ENCODE data around the gene CDX1. TPM values are rescaled to one million over a fixed set of nuclear protein-coding genes. Genes with fewer than 3 reads are reported as not detected.

CDX1 gene
- total RNA-seq, 2 experiments from 2014 or later, result not detected

GRCh38 chr5:150137997-150138396, 28.6 kb upstream of the CDX1 start:
- Mint-ChIP-seq H3K4me1 (ENCODE audit: low read depth) (no peaks in the 10 kb centered on the region), H3K4me3 (no peak overlapping the region), H3K27me3 (no peaks in the 10 kb centered on the region), H3K27ac (no peak overlapping the region), H3K9me3 (no peaks in the 10 kb centered on the region), H3K36me3 (ENCODE audit: low read depth) (no peaks in the 10 kb centered on the region)
- DNase-seq, result no peak
- POLR2A ChIA-PET, result no interaction called here
- ATAC-seq, result no peak
- intact Hi-C loops (cut with micrococcal nuclease), result no loop called here
- CTCF ChIA-PET, result interaction anchor here (1.0 kb wide), 1 partner anchor 12 kb away, joined by 3 read pairs; no protein-coding TSS in a partner anchor
- TF ChIP-seq, protein P1, sequence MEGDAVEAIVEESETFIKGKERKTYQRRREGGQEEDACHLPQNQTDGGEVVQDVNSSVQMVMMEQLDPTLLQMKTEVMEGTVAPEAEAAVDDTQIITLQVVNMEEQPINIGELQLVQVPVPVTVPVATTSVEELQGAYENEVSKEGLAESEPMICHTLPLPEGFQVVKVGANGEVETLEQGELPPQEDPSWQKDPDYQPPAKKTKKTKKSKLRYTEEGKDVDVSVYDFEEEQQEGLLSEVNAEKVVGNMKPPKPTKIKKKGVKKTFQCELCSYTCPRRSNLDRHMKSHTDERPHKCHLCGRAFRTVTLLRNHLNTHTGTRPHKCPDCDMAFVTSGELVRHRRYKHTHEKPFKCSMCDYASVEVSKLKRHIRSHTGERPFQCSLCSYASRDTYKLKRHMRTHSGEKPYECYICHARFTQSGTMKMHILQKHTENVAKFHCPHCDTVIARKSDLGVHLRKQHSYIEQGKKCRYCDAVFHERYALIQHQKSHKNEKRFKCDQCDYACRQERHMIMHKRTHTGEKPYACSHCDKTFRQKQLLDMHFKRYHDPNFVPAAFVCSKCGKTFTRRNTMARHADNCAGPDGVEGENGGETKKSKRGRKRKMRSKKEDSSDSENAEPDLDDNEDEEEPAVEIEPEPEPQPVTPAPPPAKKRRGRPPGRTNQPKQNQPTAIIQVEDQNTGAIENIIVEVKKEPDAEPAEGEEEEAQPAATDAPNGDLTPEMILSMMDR (IDR thresholded peaks at IDR 0.05), result no peak

GRCh38 chr5:150138551-150139265, 27.9 kb upstream of the CDX1 start:
- DNase-seq, result no peak
- H3K27ac Mint-ChIP-seq, result no peak overlapping the region
- no peak overlapping the region for H3K4me3 Mint-ChIP-seq
- H3K4me1 Mint-ChIP-seq (ENCODE audit: low read depth), result no peaks in the 10 kb centered on the region
- TF ChIP-seq, protein P1 (IDR thresholded peaks at IDR 0.05), result no peak
- H3K36me3 Mint-ChIP-seq (ENCODE audit: low read depth), result no peaks in the 10 kb centered on the region
- CTCF ChIA-PET, result interaction anchor here (1.0 kb wide), 1 partner anchor 13 kb away, joined by 3 read pairs; no protein-coding TSS in a partner anchor
- no peaks in the 10 kb centered on the region for H3K27me3 Mint-ChIP-seq
- intact Hi-C loops (cut with micrococcal nuclease), result no loop called here
- H3K9me3 Mint-ChIP-seq, result no peaks in the 10 kb centered on the region
- ATAC-seq, result no peak
- POLR2A ChIA-PET, result no interaction called here

DNA sequence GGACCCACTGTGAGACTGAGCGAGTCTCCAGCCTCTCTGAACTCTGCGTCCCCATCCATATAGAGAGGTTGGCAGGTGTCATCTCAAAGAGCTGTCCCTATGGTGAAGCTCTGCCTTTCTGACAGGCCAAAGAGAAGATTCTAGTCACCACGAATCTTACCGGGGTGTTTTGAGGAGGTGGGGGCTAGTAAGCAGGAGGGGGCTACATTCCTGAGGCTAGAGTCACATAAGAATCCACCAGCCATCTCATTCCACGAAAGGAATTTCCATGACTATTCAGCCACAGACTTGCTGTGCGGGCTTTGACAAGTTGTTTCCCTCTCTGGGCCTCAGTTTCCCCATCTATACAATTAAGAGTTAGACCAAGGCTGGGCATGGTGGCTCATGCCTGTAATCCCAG, 27.2 kb upstream of the CDX1 start:
- Mint-ChIP-seq H3K36me3 (ENCODE audit: low read depth) (no peaks in the 10 kb centered on the region), H3K27me3 (no peaks in the 10 kb centered on the region), H3K4me1 (ENCODE audit: low read depth) (no peaks in the 10 kb centered on the region), H3K4me3 (no peak overlapping the region), H3K9me3 (no peaks in the 10 kb centered on the region), H3K27ac (no peak overlapping the region)
- DNase-seq, result no peak
- TF ChIP-seq, protein P1 (IDR thresholded peaks at IDR 0.05), result no peak
- ChIA-PET CTCF (no interaction called here), POLR2A (no interaction called here)
- intact Hi-C loops (cut with micrococcal nuclease), result no loop called here
- ATAC-seq, result no peak

- Mint-ChIP-seq H3K27ac (no peak overlapping the region), H3K4me1 (ENCODE audit: low read depth) (no peaks in the 10 kb centered on the region), H3K4me3 (no peak overlapping the region), H3K36me3 (ENCODE audit: low read depth) (no peaks in the 10 kb centered on the region), H3K9me3 (no peaks in the 10 kb centered on the region), H3K27me3 (no peaks in the 10 kb centered on the region)
- DNase-seq (no peak), ATAC-seq (no peak)
- intact Hi-C loops (cut with micrococcal nuclease), result no loop called here
- POLR2A ChIA-PET, result no interaction called here
- CTCF ChIA-PET, result no interaction called here
- TF ChIP-seq, protein P1 (IDR thresholded peaks at IDR 0.05), result no peak
Measured at GRCh38 chr5:150140830-150141229, 25.7 kb upstream of the CDX1 start.

DNA sequence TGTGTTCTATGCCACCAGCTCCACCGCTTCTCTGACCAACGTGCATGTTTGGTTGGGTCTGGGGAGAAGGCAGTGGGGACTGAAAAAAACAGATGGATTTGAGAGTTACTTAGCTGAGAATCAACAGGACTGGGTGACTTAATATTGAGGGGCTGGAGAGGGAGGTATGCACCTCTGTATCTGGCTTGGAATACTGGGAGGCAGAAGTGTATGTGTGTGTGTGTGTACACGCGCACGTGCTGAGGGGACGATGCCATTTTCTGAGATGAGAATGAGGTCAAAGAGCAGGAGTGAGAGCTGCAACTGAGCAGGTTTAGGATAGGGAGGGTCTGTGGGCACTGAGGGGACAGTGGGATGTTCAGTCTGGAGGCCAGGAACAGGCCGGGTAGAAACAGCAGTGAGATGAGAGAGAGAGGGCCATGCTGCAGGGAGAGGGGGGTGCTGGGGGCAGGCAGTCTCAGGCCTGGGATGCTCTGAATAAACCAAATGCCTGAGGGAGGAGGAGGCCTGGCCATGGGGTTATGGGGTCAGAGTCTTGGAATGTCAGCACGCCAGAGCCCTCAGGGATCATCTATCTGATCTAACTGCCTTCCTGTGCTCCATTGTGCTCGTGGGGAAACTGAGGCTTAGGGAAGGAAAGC, 24.9 kb upstream of the CDX1 start:
- ChIA-PET CTCF (no interaction called here), POLR2A (no interaction called here)
- H3K27ac Mint-ChIP-seq, result no peak overlapping the region
- no peak overlapping the region for H3K4me3 Mint-ChIP-seq
- intact Hi-C loops (cut with micrococcal nuclease), result no loop called here
- H3K36me3 Mint-ChIP-seq (ENCODE audit: low read depth), result no peaks in the 10 kb centered on the region
- no peaks in the 10 kb centered on the region for H3K27me3 Mint-ChIP-seq
- H3K9me3 Mint-ChIP-seq, result no peaks in the 10 kb centered on the region
- DNase-seq (no peak), ATAC-seq (no peak)
- TF ChIP-seq, protein P1 (IDR thresholded peaks at IDR 0.05), result no peak
- no peaks in the 10 kb centered on the region for H3K4me1 Mint-ChIP-seq (ENCODE audit: low read depth)
